Ramos (cell line): ENCODE measurements around the gene CD151.

Experiments
- in situ Hi-C: fragments of 300-500 bp; cut with MboI; formaldehyde crosslinking; loops from one replicate; pipeline ENCODE4 v1.14.3; 2022; ENCODE audit warnings: low sequenced_read_pairs; ENCODE audit not compliant: unreplicated experiment

CD151 gene

GRCh38 chr11:884578-885070 is 51.9 kb downstream of the CD151 start:
- in situ Hi-C loops = no loop called here

- in situ Hi-C loops = no loop called here
Observed at GRCh38 chr11:886568-886967, 53.8 kb downstream of the CD151 start.

GRCh38 chr11:887589-887988 is 54.8 kb downstream of the CD151 start:
- in situ Hi-C loops = no loop called here
